HepG2 (cell line): ENCODE data around the gene CD200. TPM values are rescaled to one million over a fixed set of nuclear protein-coding genes. Genes with fewer than 3 reads are reported as not detected.

Experiments
- ATAC-seq: fragments of 200-7000 bp; cut with Tn5 transposase; 3 replicates; pipeline ENCODE4 v1.9.1; 2020; ENCODE audit warnings: mild to moderate bottlenecking, moderate library complexity
- BruUV-seq: library from RNA; stranded (reverse); fragments of 400-500 nt; replicated peaks from 2 replicates; lab custom pipeline; 2021; lab: Mats Ljungman, UMichigan
- CTCF ChIA-PET: fragments of 300-600 bp; formaldehyde crosslinking; extraction: SDS; loops from one replicate; lab custom pipeline; 2021; ENCODE audit warnings: low total read pairs, inconsistent platforms, low intra/inter-chr PET ratio; lab: Yijun Ruan, JAX
- POLR2A ChIA-PET: fragments of 350-600 bp; sonication (Branson Sonifier 250); formaldehyde crosslinking; loops from one replicate; lab custom pipeline; 2020; ENCODE audit warnings: antibody characterized with exemption, inconsistent platforms; lab: Yijun Ruan, JAX
- DNase-seq: peaks from one replicate; pipeline ENCODE4 v3.0.0-alpha.2; 2015; ENCODE audit warnings: low spot score
- FAIRE-seq: peaks from 3 replicates; lab custom pipeline; 2011; peaks lifted over from hg19 to GRCh38; lab: Jason Lieb, UNC
- H2AFZ ChIP-seq: one replicate; pipeline ENCODE4 v1.6.1; 2011; ENCODE audit warnings: low read length, inconsistent platforms
- H3K27ac ChIP-seq: fragments of 300-600 bp; 3 replicates; pipeline ENCODE4 v1.8.0; 2011; ENCODE audit warnings: mixed run types, mild to moderate bottlenecking, mixed read lengths, low read length, inconsistent platforms; ENCODE audit not compliant: insufficient read depth; ENCODE audit errors: extremely low read length
- H3K27me3 ChIP-seq, 2 experiments: fragments of 200-600 bp in 1 of 2; 2 replicates in 1 of 2; 3 replicates in 1 of 2; pipeline versions ENCODE4 v1.6.0 to v1.8.0; 2011; ENCODE audit warnings: low read length in 2 of 2, mild to moderate bottlenecking in 2 of 2, moderate library complexity in 2 of 2, inconsistent platforms in 1 of 2; ENCODE audit not compliant: insufficient read depth in 2 of 2, control insufficient read depth in 1 of 2
- H3K36me3 ChIP-seq, 2 experiments: fragments of 200-600 bp in 1 of 2; replicated peaks in 1 of 2; 2 replicates in 1 of 2; 3 replicates in 1 of 2; pipeline versions ENCODE4 v1.5.1 to v1.8.0; 2011; ENCODE audit warnings: low read length in 2 of 2, inconsistent platforms in 1 of 2; ENCODE audit not compliant: insufficient read depth in 2 of 2, control insufficient read depth in 1 of 2
- H3K4me1 ChIP-seq: 2 replicates; pipeline ENCODE4 v1.5.1; 2012; ENCODE audit warnings: low read length, inconsistent platforms; ENCODE audit not compliant: insufficient read depth
- H3K4me2 ChIP-seq: 2 replicates; pipeline ENCODE4 v1.6.0; 2011; ENCODE audit warnings: low read depth, low read length, inconsistent platforms
- H3K4me3 ChIP-seq, 3 experiments: fragments of 200-600 bp in 1 of 3; sonication (generic), shearing (Covaris generic) in 1 of 3; replicated peaks in 1 of 3; 2 replicates each; pipeline ENCODE4 v1.5.1; 2011 to 2016; ENCODE audit warnings: low read length in 3 of 3, inconsistent platforms in 2 of 3, low read depth in 2 of 3, mild to moderate bottlenecking in 2 of 3, control low read depth in 1 of 3, mixed read lengths in 1 of 3; ENCODE audit not compliant: insufficient read depth in 1 of 3
- H3K79me2 ChIP-seq: one replicate; pipeline ENCODE4 v1.6.1; 2011; ENCODE audit warnings: low read length, inconsistent platforms; ENCODE audit not compliant: insufficient read depth
- H3K9ac ChIP-seq: 2 replicates; pipeline ENCODE4 v1.6.0; 2011; ENCODE audit warnings: mild to moderate bottlenecking, low read depth, low read length, inconsistent platforms; ENCODE audit not compliant: insufficient read depth
- H3K9me3 ChIP-seq: 2 replicates; pipeline ENCODE4 v1.5.1; 2012; ENCODE audit warnings: mild to moderate bottlenecking, low read length
- H4K20me1 ChIP-seq: 2 replicates; pipeline ENCODE4 v1.6.0; 2011; ENCODE audit warnings: inconsistent platforms, mild to moderate bottlenecking, low read length, moderate library complexity; ENCODE audit not compliant: insufficient read depth
- NCOA5 ChIP-seq: sonication (generic); formaldehyde crosslinking; IDR thresholded peaks from 2 replicates; pipeline ENCODE4 v1.4.0; 2020; ENCODE audit warnings: missing genetic modification reagents
- NONO ChIP-seq, 2 experiments: fragments of 450-650 bp in 1 of 2; sonication (generic) in 1 of 2; formaldehyde crosslinking in 1 of 2; IDR thresholded peaks in 1 of 2; conservative IDR thresholded peaks in 1 of 2; 2 replicates each; pipeline versions ENCODE4 v1.6.1 to v1.8.0; 2017 to 2022; ENCODE audit warnings: mild to moderate bottlenecking in 1 of 2, missing genetic modification reagents in 1 of 2, moderate library complexity in 1 of 2
- PATZ1 ChIP-seq: sonication (generic); formaldehyde crosslinking; IDR thresholded peaks from 2 replicates; pipeline ENCODE4 v1.4.0; 2020; ENCODE audit warnings: missing genetic modification reagents
- PCBP1 ChIP-seq: fragments of 200-400 bp; formaldehyde crosslinking; IDR thresholded peaks from 2 replicates; pipeline ENCODE4 v1.6.1; 2017; ENCODE audit warnings: mild to moderate bottlenecking, low read depth, low read length, borderline replicate concordance
- TIGD3 ChIP-seq: sonication (generic); formaldehyde crosslinking; IDR thresholded peaks from 2 replicates; pipeline ENCODE4 v1.5.1; 2020; ENCODE audit warnings: mild to moderate bottlenecking, missing genetic modification reagents, borderline replicate concordance
- ZBED4 ChIP-seq: sonication (generic); formaldehyde crosslinking; IDR thresholded peaks from 2 replicates; pipeline ENCODE4 v1.4.0; 2020; ENCODE audit warnings: missing genetic modification reagents, borderline replicate concordance
- ZBTB44 ChIP-seq: sonication (generic); formaldehyde crosslinking; IDR thresholded peaks from 2 replicates; pipeline ENCODE4 v1.4.0; 2020; ENCODE audit warnings: missing genetic modification reagents
- ZMYM4 ChIP-seq: sonication (generic); formaldehyde crosslinking; IDR thresholded peaks from 2 replicates; pipeline ENCODE4 v1.8.1; 2023; ENCODE audit warnings: mild to moderate bottlenecking, missing genetic modification reagents
- ZNF121 ChIP-seq: sonication (generic); formaldehyde crosslinking; IDR thresholded peaks from 2 replicates; pipeline ENCODE4 v1.5.0; 2020; ENCODE audit warnings: mild to moderate bottlenecking, missing genetic modification reagents
- ZNF546 ChIP-seq: sonication (generic); formaldehyde crosslinking; conservative IDR thresholded peaks from 2 replicates; pipeline ENCODE4 v1.8.1; 2023; ENCODE audit warnings: mild to moderate bottlenecking, missing genetic modification reagents
- WGBS: methylation state at CpG from one replicate; pipeline ENCODE4 v1.1.6; 2017; ENCODE audit warnings: low lambda C conversion rate; 5-methylcytosine and 5-hydroxymethylcytosine counted together
- in situ Hi-C: cut with HindIII; loops from 2 replicates; pipeline ENCODE4 v1.10.0; 2017; ENCODE audit warnings: low pct_unique_long_range_greater_than_20kb; ENCODE audit not compliant: extremely low pct_ligation_motif_present
- intact Hi-C: fragments of 100-400 bp; cut with micrococcal nuclease; formaldehyde crosslinking; loops from one replicate; pipeline ENCODE4 v1.10.0; 2022; ENCODE audit not compliant: unreplicated experiment
- polyA plus RNA-seq, 8 experiments: library from polyadenylated mRNA; depleted of rRNA in 3 of 8; stranded (reverse) in 7 of 8; unstranded in 1 of 8; fragments of >200 nt; fragmentation: Illumina TruSeq in 4 of 8; extraction: Trizol in 4 of 8; gene quantifications; 2 replicates each; pipeline versions ENCODE4 v1.2.1 to v1.2.3, GENCODE V29; 2011 to 2016; ENCODE audit warnings: low read depth in 4 of 8, missing spikeins in 1 of 8, mixed read lengths in 1 of 8; ENCODE audit not compliant: insufficient read depth in 1 of 8
- total RNA-seq, 5 experiments: library from RNA; depleted of rRNA; stranded (reverse); fragments of >200 nt; fragmentation: Illumina TruSeq; extraction: Trizol; gene quantifications; 2 replicates each; pipeline ENCODE4 v1.2.3, GENCODE V29; 2016; ENCODE audit warnings: low read depth in 1 of 5

CD200 gene
- total and polyA plus RNA-seq, 2 of the 13 experiments (the other 11 are each of a cell fraction or from before 2014, with no cell fraction given), result not detected

GRCh38 chr3:112346491-112347122 lies 13.7 kb downstream of the CD200 start (continued):
- TF ChIP-seq ZBED4 (CRISPR knock-in tag) (no peak), ZBTB44 (CRISPR knock-in tag) (no peak), PATZ1 (CRISPR knock-in tag) (no peak)

- FAIRE-seq (no peak), DNase-seq (no peak), ATAC-seq (no peak)
- intact Hi-C loops, result no loop called here
- in situ Hi-C loops, result no loop called here
- Histone ChIP-seq H3K36me3 (no peaks in the 10 kb centered on the region), H3K27me3 (no peaks in the 10 kb centered on the region), H3K9me3 (no peaks in the 10 kb centered on the region), H4K20me1 (no peaks in the 10 kb centered on the region), H3K4me1 (no peaks in the 10 kb centered on the region), H3K4me3 (no peak overlapping the region), H2AFZ (no peak overlapping the region), H3K9ac (no peak overlapping the region), H3K79me2 (no peaks in the 10 kb centered on the region), H3K4me2 (no peak overlapping the region), H3K27ac (no peak overlapping the region)
- POLR2A ChIA-PET, result no interaction called here
- CTCF ChIA-PET, result no interaction called here
- 0% methylated on average over 1 of the region's 1 CpG for WGBS
- BruUV-seq, result no TSS peak
- TF ChIP-seq ZMYM4 (CRISPR knock-in tag) (no peak), ZNF546 (CRISPR knock-in tag) (no peak), NCOA5 (CRISPR knock-in tag) (no peak), TIGD3 (CRISPR knock-in tag) (no peak), NONO (IDR thresholded peaks at IDR 0.05) (no peak), NONO (CRISPR knock-in tag; conservative IDR thresholded peaks at IDR 0.05) (no peak), PCBP1 (no peak), ZNF121 (CRISPR knock-in tag) (no peak)
Observed at GRCh38 chr3:112348943-112349342, 16.0 kb downstream of the CD200 start.
